Putamen (tissue), 1 donor: ENCODE data around the gene KBTBD6.
"Not testable (repeated sequence)": the region's sequence is repeated elsewhere in the genome, so short reads cannot be mapped to it uniquely, and the experiment has no call there.

Experiments used
- DNase-seq: peaks from one replicate; pipeline ENCODE4 v3.0.0-alpha.2; 2016; ENCODE audit warnings: low spot score

Gene KBTBD6

GRCh38 chr13:41132512-41133152, at the start of gene KBTBD6:
TSS of gene KBTBD6 (minus strand) at chr13:41132802. CDS start at chr13:41132511, 291 bp downstream.
- DNase-seq, result peak; percentile 97

DNA sequence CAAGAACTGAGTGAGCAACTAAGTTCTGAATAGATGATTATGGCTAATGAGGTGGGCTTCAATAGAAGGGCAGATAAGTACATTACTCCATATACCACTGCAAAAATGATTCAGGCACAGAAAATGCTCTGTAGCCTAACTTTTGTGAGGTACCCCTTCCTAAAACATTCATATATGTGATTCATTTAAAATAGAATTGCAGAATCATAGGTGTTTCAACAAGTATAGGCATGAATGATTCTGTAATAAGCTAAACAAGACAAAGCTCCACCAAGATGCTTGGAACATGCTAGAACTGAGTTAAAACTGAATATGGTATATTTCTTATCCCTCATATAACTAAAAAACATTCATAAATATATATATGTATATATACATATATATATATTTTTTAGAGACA, 49.6 kb upstream of the KBTBD6 start:
- no peak for DNase-seq

DNA sequence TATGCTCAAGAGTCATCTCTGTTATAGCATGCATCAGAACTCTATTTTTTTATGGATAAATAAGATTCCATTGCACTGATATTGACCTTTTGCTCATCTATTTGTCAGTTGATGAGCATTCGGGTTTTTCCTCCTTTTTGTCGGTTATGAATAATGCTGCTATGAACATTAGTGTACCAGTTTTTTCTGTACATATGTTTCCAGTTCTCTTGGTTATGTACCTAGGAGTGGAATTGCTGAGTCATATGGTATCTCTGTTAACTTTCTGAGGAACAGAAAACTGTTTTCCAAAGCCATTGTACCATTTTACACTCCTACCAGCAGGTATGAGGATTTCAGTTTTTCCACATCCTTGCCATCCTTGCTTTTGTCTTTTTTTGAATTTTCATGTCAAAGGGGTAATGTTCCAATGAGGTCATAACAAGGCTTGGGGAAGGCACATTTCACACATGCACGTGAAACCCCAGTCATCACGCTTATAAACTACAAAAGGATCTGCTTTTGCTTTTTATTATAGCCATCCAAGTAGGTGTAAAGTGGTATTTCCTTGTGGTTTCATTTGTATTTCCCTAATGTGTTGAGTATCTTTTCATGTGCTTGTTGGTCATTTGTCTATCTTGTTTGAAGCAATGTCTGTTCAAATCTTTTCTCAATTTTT, 47.1 kb upstream of the KBTBD6 start:
- no peak for DNase-seq

- DNase-seq, result no peak
Measured at GRCh38 chr13:41178040-41178439, 45.4 kb upstream of the KBTBD6 start.

DNA sequence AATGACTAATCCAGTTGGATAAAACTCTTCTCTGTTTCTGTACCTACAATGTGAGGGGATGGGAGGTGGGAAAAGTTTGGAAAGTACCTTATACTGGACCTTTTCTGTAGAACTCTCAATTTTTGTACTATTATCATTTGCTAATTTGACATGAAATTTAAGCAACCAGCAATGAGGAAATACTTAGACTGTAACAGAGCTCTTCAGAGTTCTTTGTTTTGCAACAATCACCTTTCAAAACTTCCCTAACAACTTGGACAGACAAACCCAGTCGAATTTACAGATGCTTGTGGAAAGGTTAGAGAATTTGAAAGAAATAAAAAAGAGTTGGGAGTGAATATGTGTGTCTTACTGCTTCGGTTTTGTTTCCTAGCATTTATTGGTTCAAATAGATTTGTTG, 45.0 kb upstream of the KBTBD6 start:
- DNase-seq, result no peak

GRCh38 chr13:41175576-41175975, 43.0 kb upstream of the KBTBD6 start:
- not testable (repeated sequence) for DNase-seq

- DNase-seq, result no peak
Measured at GRCh38 chr13:41162151-41162550, 29.5 kb upstream of the KBTBD6 start.

DNA sequence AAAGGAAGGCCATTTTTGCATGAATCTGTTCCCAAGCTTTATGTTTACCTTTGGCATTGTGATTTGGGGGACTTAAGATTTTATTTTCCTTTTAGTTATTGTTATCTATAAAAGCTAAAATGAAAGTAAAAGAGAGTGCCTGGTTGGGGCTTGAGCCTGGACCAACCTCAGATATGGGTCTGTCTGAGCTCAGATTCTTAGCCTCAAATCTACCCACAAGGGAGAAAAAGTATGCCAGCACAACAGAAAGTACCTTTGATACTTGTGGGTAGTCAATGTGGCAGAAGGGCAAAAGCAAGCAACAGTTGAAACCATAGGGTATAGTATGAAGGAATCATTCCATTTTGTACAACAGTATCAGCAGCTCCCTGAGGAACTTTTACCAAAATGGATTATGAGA, 26.6 kb upstream of the KBTBD6 start:
- no peak for DNase-seq

GRCh38 chr13:41157048-41157717, 24.6 kb upstream of the KBTBD6 start:
- no peak for DNase-seq

DNA sequence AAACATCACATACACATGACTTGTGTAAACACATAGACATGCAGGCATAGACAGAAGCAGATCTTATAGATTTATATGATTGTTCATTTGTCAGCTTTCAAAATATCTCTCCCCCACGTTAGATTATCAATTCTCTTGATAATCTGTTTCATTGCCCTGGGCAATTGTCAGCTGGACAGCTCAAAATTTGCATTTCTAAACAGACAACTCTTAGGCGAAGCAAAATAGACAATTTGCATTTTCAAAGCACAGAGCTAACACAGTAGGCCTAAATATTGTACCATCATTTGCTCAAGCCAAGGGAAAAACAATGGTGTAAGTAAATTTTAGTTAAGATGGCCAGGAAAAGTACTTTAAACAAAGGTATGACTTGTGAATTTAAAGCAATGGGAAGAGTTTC, 24.0 kb upstream of the KBTBD6 start:
- DNase-seq, result no peak

DNA sequence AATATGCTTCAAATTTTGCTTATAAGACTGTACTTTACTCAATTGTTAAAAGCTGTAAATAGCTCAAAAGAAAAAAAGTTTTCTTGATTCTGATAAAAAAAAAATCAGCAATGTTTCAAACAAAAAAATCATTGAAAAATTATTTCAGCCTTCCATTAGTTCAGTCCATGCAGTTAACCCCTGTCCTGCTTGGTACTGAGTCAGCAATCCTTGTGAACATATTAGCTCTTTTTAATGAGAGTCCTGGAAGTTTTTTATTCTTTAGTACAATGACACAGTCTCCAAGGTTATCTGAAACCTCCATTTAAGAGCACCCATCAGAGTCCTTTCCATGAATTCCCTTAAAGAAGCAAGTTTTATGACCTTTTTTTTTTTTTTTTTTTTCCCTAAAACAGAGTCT, 21.4 kb upstream of the KBTBD6 start:
- DNase-seq, result no peak

- DNase-seq, result no peak
Measured at GRCh38 chr13:41152005-41152404, 19.4 kb upstream of the KBTBD6 start.

- no peak for DNase-seq
Measured at GRCh38 chr13:41150058-41150457, 17.5 kb upstream of the KBTBD6 start.

DNA sequence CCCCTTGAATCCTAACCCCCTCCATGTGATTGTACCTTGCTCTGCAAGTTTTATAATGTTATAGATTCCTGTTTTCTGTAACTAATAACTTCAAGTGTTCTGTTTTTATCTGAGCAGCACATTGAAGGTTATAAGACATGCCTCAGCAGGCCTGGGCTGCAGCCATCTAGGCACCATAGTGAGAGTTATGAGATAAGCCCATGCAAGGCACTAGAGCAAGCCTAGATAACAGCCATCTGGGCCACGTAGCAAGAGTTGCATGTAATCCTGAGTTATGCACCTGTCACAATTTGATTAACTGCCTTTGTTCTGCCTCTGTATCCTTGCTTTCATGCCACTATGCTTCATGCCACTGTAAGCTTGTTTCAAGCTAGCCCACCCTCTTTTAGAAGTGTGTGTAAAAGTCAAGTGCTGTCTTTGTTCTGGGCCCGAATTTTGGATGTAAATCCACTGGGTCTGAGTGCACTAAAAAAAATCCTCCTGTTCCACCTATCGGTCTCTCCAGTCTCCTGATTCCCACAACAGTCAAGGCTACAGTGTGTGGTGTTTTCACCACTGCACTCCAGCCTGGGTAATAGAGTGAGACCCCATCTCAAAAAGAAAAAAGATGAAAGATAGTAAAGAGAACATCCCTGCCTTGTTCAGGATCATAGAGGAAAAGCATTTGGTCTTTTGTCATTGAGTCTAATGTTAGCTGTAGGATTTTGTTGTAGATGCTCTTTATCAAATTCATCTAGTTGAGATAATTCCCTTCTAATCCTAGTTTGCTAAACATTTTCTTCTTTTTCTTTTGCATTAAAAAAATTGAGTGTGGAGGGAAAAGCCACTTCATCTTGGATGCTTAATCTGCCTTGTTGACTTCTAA, 16.0 kb upstream of the KBTBD6 start:
- no peak for DNase-seq

DNA sequence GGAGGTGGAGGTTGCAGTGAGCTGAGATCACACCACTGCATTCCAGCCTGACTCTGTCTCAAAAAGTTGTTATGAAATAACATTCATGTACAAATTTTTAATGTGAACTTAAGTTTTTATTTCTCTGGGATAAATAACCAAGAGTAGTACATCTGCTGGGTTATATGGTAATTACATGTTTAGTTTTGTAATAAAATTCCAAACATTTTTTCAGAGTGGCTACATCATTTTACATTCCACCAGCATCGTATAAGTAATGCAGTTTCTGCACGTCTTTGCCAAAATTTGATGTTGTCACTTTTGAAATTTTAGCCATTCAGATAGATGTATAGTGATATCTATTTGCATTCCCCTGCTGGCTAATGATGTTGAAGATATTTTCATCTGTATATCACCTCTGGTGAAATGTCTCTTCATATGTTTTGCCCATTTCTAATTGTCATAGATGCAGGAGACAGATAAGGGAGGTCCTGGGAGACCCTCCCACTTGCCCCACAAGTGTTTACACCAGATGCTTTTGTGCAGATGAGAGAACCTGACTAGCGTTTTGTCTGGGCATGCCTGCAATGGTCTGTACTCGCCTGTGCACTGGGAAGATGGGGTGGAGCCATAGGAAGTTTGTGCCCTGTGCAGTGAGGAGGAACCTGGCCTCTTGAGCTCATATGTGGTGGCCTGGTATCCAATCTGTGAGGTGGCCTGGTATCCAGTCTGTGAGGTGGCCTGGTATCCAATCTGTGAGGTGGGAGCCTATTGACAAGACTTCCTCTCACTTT, 12.7 kb upstream of the KBTBD6 start:
- no peak for DNase-seq

- no peak for DNase-seq
Measured at GRCh38 chr13:41144576-41144975, 12.0 kb upstream of the KBTBD6 start.

GRCh38 chr13:41139296-41139966, 6.8 kb upstream of the KBTBD6 start:
- DNase-seq, result no peak

GRCh38 chr13:41137951-41138350, 5.3 kb upstream of the KBTBD6 start:
- no peak for DNase-seq

DNA sequence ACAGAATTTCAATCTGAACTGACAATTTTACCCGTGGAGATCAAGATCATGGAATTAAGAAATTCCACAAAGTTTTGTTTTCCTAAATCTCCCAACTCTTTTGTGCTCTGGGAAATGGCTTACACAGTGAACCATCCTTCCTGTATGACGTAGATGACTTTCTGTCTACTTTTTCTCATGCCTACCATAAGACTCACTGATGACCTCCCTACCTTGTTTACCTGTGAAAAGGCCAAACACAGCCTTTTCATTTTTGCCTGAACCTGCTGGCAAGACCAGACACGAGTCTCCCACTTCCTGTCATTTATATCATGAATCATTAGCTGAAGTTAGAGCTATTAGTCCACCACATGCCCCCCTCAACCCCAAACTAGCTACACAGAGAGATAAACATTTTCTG, 4.6 kb upstream of the KBTBD6 start:
- no peak for DNase-seq

GRCh38 chr13:41136396-41137031, 3.9 kb upstream of the KBTBD6 start:
- DNase-seq, result no peak

DNA sequence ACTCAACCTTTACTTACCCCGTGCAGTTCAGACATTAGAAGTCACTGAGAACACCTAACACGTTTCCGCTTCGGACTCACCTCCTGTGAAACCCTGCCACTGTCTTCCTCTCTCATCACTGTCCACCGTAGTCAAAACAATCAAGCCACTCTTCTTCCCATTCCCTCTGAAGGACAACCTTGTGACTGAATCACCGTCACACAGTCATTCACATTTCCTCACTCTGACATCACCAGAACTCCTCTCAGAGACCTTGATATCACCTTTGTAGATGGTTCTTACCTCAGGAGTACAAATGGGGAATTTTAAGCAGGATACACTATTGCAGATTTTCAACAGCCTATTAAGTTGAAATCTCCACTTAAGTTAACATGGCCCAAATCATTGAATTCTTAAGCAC, 1.3 kb upstream of the KBTBD6 start:
- DNase-seq, result no peak
